ENCODE results near the gene SLBP. TPM values are rescaled to one million over a fixed set of nuclear protein-coding genes. Genes with fewer than 3 reads are reported as not detected.

Gene SLBP
- total and polyA plus RNA-seq, 2 donors (not counting 1 experiment from before 2014, with no cell fraction given): 49.7 to 108 TPM

DNA sequence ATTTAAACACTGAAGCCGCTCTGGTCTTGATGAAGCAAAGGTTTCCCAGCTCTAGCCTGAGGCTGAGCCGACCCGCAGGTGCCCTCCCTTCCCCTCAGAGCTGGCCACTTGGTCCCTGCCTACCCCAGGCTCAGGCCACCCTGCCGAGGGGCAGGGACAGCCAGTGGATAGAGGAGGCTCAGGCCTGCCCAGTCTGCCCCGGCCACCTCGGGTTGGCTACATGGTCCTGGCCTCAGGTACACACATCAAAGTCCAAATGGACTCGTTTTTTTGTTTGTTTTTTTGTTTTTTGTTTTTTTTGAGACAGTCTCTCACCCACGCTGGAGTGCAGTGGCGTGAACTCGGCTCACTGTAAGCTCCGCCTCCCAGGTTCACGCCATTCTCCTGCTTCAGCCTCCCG lies 33.0 kb upstream of the SLBP start:
- H3K27ac ChIP-seq (ENCODE audit: insufficient read depth, low read length): no peak overlapping the region
- peaks cover 18% of the 10 kb centered on the region for H3K36me3 ChIP-seq (ENCODE audit: control insufficient read depth, insufficient read depth, low read length)
- no peaks in the 10 kb centered on the region for H3K9me3 ChIP-seq (ENCODE audit: control insufficient read depth, insufficient read depth, low read depth, low read length)
- TF ChIP-seq, protein P1, sequence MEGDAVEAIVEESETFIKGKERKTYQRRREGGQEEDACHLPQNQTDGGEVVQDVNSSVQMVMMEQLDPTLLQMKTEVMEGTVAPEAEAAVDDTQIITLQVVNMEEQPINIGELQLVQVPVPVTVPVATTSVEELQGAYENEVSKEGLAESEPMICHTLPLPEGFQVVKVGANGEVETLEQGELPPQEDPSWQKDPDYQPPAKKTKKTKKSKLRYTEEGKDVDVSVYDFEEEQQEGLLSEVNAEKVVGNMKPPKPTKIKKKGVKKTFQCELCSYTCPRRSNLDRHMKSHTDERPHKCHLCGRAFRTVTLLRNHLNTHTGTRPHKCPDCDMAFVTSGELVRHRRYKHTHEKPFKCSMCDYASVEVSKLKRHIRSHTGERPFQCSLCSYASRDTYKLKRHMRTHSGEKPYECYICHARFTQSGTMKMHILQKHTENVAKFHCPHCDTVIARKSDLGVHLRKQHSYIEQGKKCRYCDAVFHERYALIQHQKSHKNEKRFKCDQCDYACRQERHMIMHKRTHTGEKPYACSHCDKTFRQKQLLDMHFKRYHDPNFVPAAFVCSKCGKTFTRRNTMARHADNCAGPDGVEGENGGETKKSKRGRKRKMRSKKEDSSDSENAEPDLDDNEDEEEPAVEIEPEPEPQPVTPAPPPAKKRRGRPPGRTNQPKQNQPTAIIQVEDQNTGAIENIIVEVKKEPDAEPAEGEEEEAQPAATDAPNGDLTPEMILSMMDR (conservative IDR thresholded peaks at IDR 0.05 in 1 of 2, IDR thresholded peaks at IDR 0.05 in 1 of 2; ENCODE audit: low read depth in 1 of 2, low read length in 2 of 2): no peak
- no peak for TF ChIP-seq EZH2 (IDR thresholded peaks at IDR 0.05; ENCODE audit: low read length, missing control alignments)
- H2AFZ ChIP-seq (ENCODE audit: low read length): no peak overlapping the region
- no peaks in the 10 kb centered on the region for H3K79me2 ChIP-seq (ENCODE audit: control insufficient read depth, insufficient read depth, low read length)
- no peaks in the 10 kb centered on the region for H3K27me3 ChIP-seq (ENCODE audit: control insufficient read depth, insufficient read depth, low read length)
- H3K4me1 ChIP-seq (ENCODE audit: control insufficient read depth, extremely low read depth, insufficient read depth, low read length): no peaks in the 10 kb centered on the region
- no peak for DNase-seq (ENCODE audit: low read depth in 2 of 2)
- no peak overlapping the region for H3K9ac ChIP-seq (ENCODE audit: insufficient read depth, low read length)
- peaks cover 2% of the 10 kb centered on the region for H4K20me1 ChIP-seq (ENCODE audit: control insufficient read depth, extremely low read depth, insufficient read depth, low read length)
- H3K4me2 ChIP-seq (ENCODE audit: extremely low read depth, insufficient read depth, low read length): no peak overlapping the region
- no peak overlapping the region for H3K4me3 ChIP-seq (replicated peaks in 1 of 4; ENCODE audit: control extremely low read depth in 1 of 4, insufficient read depth in 1 of 4, low read depth in 3 of 4, low read length in 4 of 4)

DNA sequence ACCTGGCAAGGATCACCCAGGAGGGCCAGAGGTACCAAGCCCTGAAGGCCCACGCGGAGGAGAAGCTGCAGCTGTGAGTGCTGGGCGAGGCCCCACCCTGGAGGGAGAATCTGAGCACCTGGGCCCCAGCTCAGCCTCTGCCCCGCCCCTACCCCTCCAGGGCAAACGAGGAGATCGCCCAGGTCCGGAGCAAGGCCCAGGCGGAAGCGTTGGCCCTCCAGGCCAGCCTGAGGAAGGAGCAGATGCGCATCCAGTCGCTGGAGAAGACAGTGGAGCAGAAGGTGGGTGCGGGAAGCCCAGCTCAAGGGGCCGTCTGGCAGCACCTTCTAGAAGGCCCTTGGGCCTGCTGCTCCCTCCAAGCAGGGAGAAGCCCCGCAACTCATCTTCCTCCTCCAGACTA lies 32.4 kb upstream of the SLBP start:
- TF ChIP-seq, protein P1 (conservative IDR thresholded peaks at IDR 0.05 in 1 of 2, IDR thresholded peaks at IDR 0.05 in 1 of 2; ENCODE audit: low read depth in 1 of 2, low read length in 2 of 2): no peak
- TF ChIP-seq EZH2 (IDR thresholded peaks at IDR 0.05; ENCODE audit: low read length, missing control alignments): no peak
- H3K27me3 ChIP-seq (ENCODE audit: control insufficient read depth, insufficient read depth, low read length): no peaks in the 10 kb centered on the region
- no peak overlapping the region for H3K4me3 ChIP-seq (replicated peaks in 1 of 4; ENCODE audit: control extremely low read depth in 1 of 4, insufficient read depth in 1 of 4, low read depth in 3 of 4, low read length in 4 of 4)
- H3K9me3 ChIP-seq (ENCODE audit: control insufficient read depth, insufficient read depth, low read depth, low read length): no peaks in the 10 kb centered on the region
- no peak overlapping the region for H3K27ac ChIP-seq (ENCODE audit: insufficient read depth, low read length)
- H3K9ac ChIP-seq (ENCODE audit: insufficient read depth, low read length): no peak overlapping the region
- DNase-seq (ENCODE audit: low read depth in 2 of 2): no peak
- peaks cover 2% of the 10 kb centered on the region for H4K20me1 ChIP-seq (ENCODE audit: control insufficient read depth, extremely low read depth, insufficient read depth, low read length)
- no peaks in the 10 kb centered on the region for H3K4me1 ChIP-seq (ENCODE audit: control insufficient read depth, extremely low read depth, insufficient read depth, low read length)
- H3K4me2 ChIP-seq (ENCODE audit: extremely low read depth, insufficient read depth, low read length): no peak overlapping the region
- H3K36me3 ChIP-seq (ENCODE audit: control insufficient read depth, insufficient read depth, low read length): peaks cover 23% of the 10 kb centered on the region
- H3K79me2 ChIP-seq (ENCODE audit: control insufficient read depth, insufficient read depth, low read length): no peaks in the 10 kb centered on the region
- H2AFZ ChIP-seq (ENCODE audit: low read length): no peak overlapping the region

DNA sequence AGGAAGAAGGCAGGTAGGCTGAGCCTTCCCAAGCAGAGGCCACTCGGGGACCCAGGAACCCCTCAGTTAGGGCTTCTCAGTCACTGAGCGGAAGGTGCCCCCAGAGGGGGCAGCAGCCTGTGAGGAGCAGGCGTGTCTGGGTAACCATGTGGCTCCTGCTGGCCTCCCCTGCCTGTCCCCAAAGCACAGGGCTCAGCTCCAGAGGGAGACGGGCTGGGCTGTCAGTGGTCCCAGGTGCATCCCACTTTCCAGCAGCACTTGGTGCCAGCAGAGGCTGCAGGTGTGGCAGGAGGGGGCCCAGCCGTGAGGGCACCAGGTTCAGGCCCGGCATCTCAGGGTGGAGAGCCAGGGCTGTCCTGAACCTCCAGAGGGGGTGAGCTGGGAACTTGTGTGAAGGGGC lies 31.9 kb upstream of the SLBP start:
- H3K79me2 ChIP-seq (ENCODE audit: control insufficient read depth, insufficient read depth, low read length): no peaks in the 10 kb centered on the region
- H3K9ac ChIP-seq (ENCODE audit: insufficient read depth, low read length): no peak overlapping the region
- no peak overlapping the region for H3K27ac ChIP-seq (ENCODE audit: insufficient read depth, low read length)
- peaks cover 2% of the 10 kb centered on the region for H4K20me1 ChIP-seq (ENCODE audit: control insufficient read depth, extremely low read depth, insufficient read depth, low read length)
- H3K4me1 ChIP-seq (ENCODE audit: control insufficient read depth, extremely low read depth, insufficient read depth, low read length): no peaks in the 10 kb centered on the region
- no peaks in the 10 kb centered on the region for H3K27me3 ChIP-seq (ENCODE audit: control insufficient read depth, insufficient read depth, low read length)
- no peak overlapping the region for H2AFZ ChIP-seq (ENCODE audit: low read length)
- H3K4me3 ChIP-seq (replicated peaks in 1 of 4; ENCODE audit: control extremely low read depth in 1 of 4, insufficient read depth in 1 of 4, low read depth in 3 of 4, low read length in 4 of 4): no peak overlapping the region
- no peak overlapping the region for H3K4me2 ChIP-seq (ENCODE audit: extremely low read depth, insufficient read depth, low read length)
- H3K36me3 ChIP-seq (ENCODE audit: control insufficient read depth, insufficient read depth, low read length): peaks cover 26% of the 10 kb centered on the region
- no peaks in the 10 kb centered on the region for H3K9me3 ChIP-seq (ENCODE audit: control insufficient read depth, insufficient read depth, low read depth, low read length)
- TF ChIP-seq, protein P1 (conservative IDR thresholded peaks at IDR 0.05 in 1 of 2, IDR thresholded peaks at IDR 0.05 in 1 of 2; ENCODE audit: low read depth in 1 of 2, low read length in 2 of 2): no peak
- no peak for TF ChIP-seq EZH2 (IDR thresholded peaks at IDR 0.05; ENCODE audit: low read length, missing control alignments)
- no peak for DNase-seq (ENCODE audit: low read depth in 2 of 2)

Measured in fibroblast of lung (primary cell).